MM.1S (cell line): ENCODE results near the gene MCL1.

Experiments used
- DNase-seq: peaks from one replicate; pipeline ENCODE4 v3.0.0-alpha.2; 2015
- H2AFZ ChIP-seq: fragments of 300-600 bp; sonication (generic); 2 replicates; pipeline ENCODE4 v1.6.0; 2016; ENCODE audit warnings: antibody characterized with exemption, low read length
- H3F3A ChIP-seq: fragments of 300-600 bp; sonication (generic); 2 replicates; pipeline ENCODE4 v1.6.1; 2016; ENCODE audit warnings: mild to moderate bottlenecking, antibody characterized with exemption, low read length, moderate library complexity, mixed read lengths; ENCODE audit not compliant: insufficient read depth
- H3K27ac ChIP-seq: fragments of 300-600 bp; sonication (generic); 2 replicates; pipeline ENCODE4 v1.5.1; 2016; ENCODE audit warnings: mild to moderate bottlenecking, low read length
- H3K27me3 ChIP-seq: fragments of 300-600 bp; sonication (generic); replicated peaks from 2 replicates; pipeline ENCODE4 v1.6.0; 2016; ENCODE audit warnings: low read length; ENCODE audit not compliant: insufficient read depth
- H3K36me3 ChIP-seq: fragments of 300-600 bp; sonication (generic); replicated peaks from 2 replicates; pipeline ENCODE4 v1.6.1; 2016; ENCODE audit warnings: mild to moderate bottlenecking, low read length, mixed read lengths; ENCODE audit not compliant: insufficient read depth
- H3K4me1 ChIP-seq: fragments of 300-600 bp; sonication (generic); 2 replicates; pipeline ENCODE4 v1.6.1; 2016; ENCODE audit warnings: low read length, mixed read lengths
- H3K4me2 ChIP-seq: fragments of 300-600 bp; sonication (generic); 2 replicates; pipeline ENCODE4 v1.6.0; 2016; ENCODE audit warnings: low read depth, low read length
- H3K4me3 ChIP-seq: fragments of 300-600 bp; sonication (generic); 2 replicates; pipeline ENCODE4 v1.5.1; 2016; ENCODE audit warnings: low read length, mixed read lengths
- H3K79me2 ChIP-seq: fragments of 300-600 bp; sonication (generic); 2 replicates; pipeline ENCODE4 v1.6.1; 2016; ENCODE audit warnings: mixed run types, low read length, mixed read lengths
- H3K9ac ChIP-seq: fragments of 300-600 bp; sonication (generic); 2 replicates; pipeline ENCODE4 v1.6.1; 2016; ENCODE audit warnings: low read length, mixed read lengths
- H3K9me2 ChIP-seq: fragments of 300-600 bp; sonication (generic); replicated peaks from 2 replicates; pipeline ENCODE4 v1.6.1; 2016; ENCODE audit warnings: mild to moderate bottlenecking, low read length, mixed read lengths; ENCODE audit not compliant: insufficient read depth
- H3K9me3 ChIP-seq: fragments of 300-600 bp; sonication (generic); replicated peaks from 2 replicates; pipeline ENCODE4 v1.6.1; 2016; ENCODE audit warnings: mild to moderate bottlenecking, low read length, mixed read lengths; ENCODE audit not compliant: insufficient read depth
- H4K20me1 ChIP-seq: fragments of 300-600 bp; sonication (generic); 2 replicates; pipeline ENCODE4 v1.6.1; 2016; ENCODE audit warnings: mild to moderate bottlenecking, low read length, moderate library complexity, mixed read lengths; ENCODE audit not compliant: insufficient read depth
- CTCF ChIP-seq: fragments of 300-600 bp; sonication (generic); IDR thresholded peaks from 2 replicates; pipeline ENCODE4 v1.5.1; 2016; ENCODE audit warnings: antibody characterized with exemption, low read length, mixed read lengths
- EZH2 ChIP-seq: fragments of 300-600 bp; sonication (generic); optimal IDR thresholded peaks from 2 replicates; pipeline ENCODE3; 2017; ENCODE audit warnings: low read depth, mild to moderate bottlenecking, antibody characterized with exemption, low read length, mixed read lengths
- EZH2phosphoT487 ChIP-seq: fragments of 300-600 bp; sonication (generic); IDR thresholded peaks from 2 replicates; pipeline ENCODE4 v1.6.1; 2018; ENCODE audit warnings: antibody characterized with exemption, low read length

MCL1 gene

DNA sequence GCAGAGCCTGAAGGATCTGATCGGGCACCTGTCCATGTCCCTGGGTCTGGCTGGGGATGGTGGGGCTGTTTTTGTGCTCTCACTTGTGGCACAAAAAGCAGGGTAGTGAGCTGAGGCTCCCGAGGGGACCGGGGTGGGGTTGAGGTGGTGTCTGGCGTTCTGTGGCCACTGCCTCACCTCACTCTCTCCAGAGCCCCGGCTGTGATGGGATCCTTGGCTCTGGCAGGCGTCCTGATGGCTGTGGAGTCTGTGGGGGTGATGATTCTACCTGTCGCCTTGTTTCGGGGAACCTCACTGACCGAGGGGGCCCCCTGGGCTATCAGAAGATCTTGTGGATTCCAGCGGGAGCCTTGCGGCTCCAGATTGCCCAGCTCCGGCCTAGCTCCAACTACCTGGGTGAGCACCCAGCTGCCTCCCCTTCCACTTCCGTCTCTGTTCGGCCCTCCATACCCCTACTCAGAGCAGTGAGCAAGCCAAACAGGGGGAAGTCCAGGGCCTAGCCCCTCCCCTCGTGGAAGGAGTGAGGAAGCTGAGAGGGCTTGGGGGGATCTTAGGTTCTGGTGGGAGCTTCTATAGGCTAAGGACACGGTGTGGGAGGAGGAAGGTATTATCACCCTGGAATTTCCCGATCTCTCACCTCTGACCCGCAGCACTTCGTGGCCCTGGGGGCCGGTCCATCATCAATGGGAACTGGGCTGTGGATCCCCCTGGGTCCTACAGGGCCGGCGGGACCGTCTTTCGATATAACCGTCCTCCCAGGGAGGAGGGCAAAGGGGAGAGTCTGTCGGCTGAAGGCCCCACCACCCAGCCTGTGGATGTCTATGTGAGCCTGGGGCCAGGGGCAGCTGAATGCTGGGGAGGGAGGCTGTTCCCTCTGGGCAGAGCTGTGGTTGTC lies 23.2 kb downstream of the MCL1 start:
- peaks cover 13% of the 10 kb centered on the region for H3F3A ChIP-seq
- H3K79me2 ChIP-seq: no peaks in the 10 kb centered on the region
- H3K36me3 ChIP-seq: no peaks in the 10 kb centered on the region
- H3K4me3 ChIP-seq: no peak overlapping the region
- no peak for DNase-seq
- no peaks in the 10 kb centered on the region for H3K9me3 ChIP-seq
- peaks cover 14% of the 10 kb centered on the region for H3K4me1 ChIP-seq
- H3K9me2 ChIP-seq: no peaks in the 10 kb centered on the region
- H4K20me1 ChIP-seq: no peaks in the 10 kb centered on the region
- H3K9ac ChIP-seq: no peak overlapping the region
- H2AFZ ChIP-seq: no peak overlapping the region
- TF ChIP-seq EZH2: no peak
- no peak for TF ChIP-seq EZH2phosphoT487
- TF ChIP-seq CTCF: no peak
- H3K27me3 ChIP-seq: peaks cover 14% of the 10 kb centered on the region
- H3K27ac ChIP-seq: no peak overlapping the region
- H3K4me2 ChIP-seq: no peak overlapping the region

DNA sequence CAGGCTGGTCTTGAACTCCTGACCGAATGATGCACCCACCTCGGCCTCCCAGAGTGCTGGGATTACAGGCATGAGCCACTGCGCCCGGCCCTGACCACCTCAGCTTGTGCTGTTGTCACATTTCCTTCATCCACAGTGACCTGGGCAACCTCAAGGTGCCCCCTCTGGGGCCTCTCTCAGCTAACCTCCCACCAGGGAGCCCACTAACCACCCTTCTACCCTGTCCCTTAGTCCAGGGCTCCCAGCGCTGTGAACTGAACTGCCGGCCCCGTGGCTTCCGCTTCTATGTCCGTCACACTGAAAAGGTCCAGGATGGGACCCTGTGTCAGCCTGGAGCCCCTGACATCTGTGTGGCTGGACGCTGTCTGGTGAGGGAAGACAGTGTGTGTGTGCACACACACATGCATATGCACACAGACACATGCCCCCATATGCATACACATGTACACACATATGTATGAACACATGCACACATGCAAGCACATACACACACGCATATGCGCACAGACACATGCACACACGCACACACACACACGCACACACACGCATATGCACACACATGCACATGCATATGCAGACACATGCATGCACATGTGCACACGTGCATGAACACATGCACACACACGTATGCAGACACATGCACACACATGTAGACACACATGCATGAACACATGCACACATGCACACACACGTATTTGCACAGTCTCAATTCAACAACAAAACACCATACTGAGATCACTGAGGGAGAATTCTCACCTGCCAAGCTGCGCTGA lies 24.0 kb downstream of the MCL1 start:
- H3K4me3 ChIP-seq: no peak overlapping the region
- DNase-seq: no peak
- no peak overlapping the region for H2AFZ ChIP-seq
- H3K9ac ChIP-seq: no peak overlapping the region
- no peaks in the 10 kb centered on the region for H4K20me1 ChIP-seq
- H3K79me2 ChIP-seq: no peaks in the 10 kb centered on the region
- H3K4me1 ChIP-seq: peaks cover 9% of the 10 kb centered on the region
- no peak overlapping the region for H3K27ac ChIP-seq
- no peaks in the 10 kb centered on the region for H3K9me2 ChIP-seq
- H3K9me3 ChIP-seq: no peaks in the 10 kb centered on the region
- H3K36me3 ChIP-seq: no peaks in the 10 kb centered on the region
- TF ChIP-seq CTCF: no peak
- TF ChIP-seq EZH2: no peak
- TF ChIP-seq EZH2phosphoT487: no peak
- peaks cover 4% of the 10 kb centered on the region for H3F3A ChIP-seq
- H3K4me2 ChIP-seq: no peak overlapping the region
- peaks cover 22% of the 10 kb centered on the region for H3K27me3 ChIP-seq

- Histone ChIP-seq H3K9me2 (no peaks in the 10 kb centered on the region), H3K36me3 (no peaks in the 10 kb centered on the region), H3K9me3 (no peaks in the 10 kb centered on the region), H3K79me2 (no peaks in the 10 kb centered on the region), H3K27ac (no peak overlapping the region), H3K4me1 (no peaks in the 10 kb centered on the region), H3F3A (no peaks in the 10 kb centered on the region), H3K4me3 (no peak overlapping the region), H2AFZ (no peak overlapping the region), H3K27me3 (peaks cover 32% of the 10 kb centered on the region), H3K4me2 (no peak overlapping the region), H4K20me1 (no peaks in the 10 kb centered on the region), H3K9ac (no peak overlapping the region)
- TF ChIP-seq CTCF (no peak), EZH2phosphoT487 (no peak), EZH2 (no peak)
- no peak for DNase-seq
These were observed 25.3 kb downstream of the MCL1 start for GRCh38 chr1:150554086-150554452.
